Measurements from ENCODE around the gene CAMKMT.

The CAMKMT gene

DNA sequence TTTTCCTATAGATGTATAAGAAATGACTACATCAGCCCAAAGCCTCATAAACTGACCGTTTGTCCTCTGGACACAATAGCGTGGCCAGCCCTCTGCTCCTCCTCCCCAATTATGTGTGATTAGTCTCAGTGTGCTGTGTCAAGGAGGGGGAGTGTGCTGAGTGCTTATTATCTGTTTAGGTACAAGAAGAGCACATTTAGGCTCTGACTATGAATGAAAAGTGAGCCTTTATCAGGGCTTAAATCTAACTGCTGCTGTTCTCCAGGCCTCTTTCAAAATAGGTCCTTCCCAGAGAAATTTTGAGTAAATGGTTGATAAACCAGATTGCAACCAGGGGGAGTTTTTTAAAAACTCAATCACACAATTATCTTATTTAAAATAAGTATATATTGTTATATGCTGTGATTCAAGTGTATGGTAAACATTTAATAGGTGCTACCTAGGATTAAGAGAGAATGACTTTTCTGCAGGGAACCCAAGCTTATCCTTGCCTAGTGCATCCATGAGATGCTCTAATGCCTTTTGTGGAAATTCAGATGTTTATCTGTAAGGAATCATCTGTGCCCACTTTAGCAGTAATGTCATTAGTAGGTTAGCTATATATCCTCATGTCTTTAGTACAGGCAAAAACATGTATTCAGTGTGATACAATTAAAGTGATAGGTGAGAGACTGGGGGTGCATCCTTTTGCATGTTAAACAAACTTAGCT, 411.1 kb downstream of the CAMKMT start:
- DNase-seq (ENCODE audit: low spot score), result no peak

DNA sequence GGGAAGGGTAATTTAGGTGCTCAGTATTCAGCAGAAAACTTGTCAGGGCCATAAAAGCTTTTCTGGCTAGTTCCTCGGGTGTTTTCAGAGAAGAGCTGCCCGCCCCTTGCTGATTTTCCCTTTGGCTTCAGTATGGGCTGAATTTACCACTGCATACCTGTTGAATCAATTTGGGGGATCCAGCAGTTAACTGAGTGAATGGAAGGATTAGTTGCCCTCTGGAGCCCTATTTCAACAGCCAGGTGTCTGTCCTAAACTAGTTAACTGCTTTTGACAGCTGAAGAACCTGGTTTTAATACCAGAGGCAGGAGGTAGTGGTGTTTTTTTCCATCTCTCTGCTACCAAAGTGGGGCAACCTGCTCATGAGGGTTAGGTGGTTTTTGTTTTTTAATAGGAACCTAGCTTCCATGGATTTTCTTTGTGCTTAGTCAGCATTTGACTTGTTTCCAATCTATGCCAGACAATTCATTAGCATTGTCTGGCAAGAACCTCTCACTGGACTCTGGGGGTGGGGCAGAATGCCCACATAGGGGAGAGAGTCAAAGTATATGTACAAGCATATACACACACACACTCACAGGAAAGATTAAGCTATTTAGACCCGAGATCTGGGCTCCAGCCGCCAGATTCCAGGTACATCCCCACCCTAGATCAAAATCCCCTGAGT, 413.2 kb downstream of the CAMKMT start:
- no peak for DNase-seq (ENCODE audit: low spot score)

DNA sequence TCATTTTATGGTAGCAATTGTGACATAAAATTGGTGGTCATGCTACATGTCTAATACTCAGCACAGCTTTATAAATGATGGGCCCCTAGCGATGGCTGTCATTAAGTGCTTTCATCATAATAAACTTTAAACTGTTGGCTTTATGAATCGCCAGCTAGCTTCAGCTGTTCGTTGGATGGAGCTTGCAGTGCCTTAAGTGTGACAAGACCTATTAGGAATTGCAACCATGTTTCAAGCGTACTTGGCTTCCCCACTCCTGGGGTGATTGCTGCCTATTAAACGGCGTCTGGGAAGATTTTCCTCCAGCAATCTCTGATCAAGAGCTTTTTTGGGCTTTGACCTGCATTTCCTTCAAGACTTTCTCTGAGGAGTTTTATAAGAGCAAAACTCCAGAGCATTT, 415.3 kb downstream of the CAMKMT start:
- DNase-seq (ENCODE audit: low spot score), result no peak

DNA sequence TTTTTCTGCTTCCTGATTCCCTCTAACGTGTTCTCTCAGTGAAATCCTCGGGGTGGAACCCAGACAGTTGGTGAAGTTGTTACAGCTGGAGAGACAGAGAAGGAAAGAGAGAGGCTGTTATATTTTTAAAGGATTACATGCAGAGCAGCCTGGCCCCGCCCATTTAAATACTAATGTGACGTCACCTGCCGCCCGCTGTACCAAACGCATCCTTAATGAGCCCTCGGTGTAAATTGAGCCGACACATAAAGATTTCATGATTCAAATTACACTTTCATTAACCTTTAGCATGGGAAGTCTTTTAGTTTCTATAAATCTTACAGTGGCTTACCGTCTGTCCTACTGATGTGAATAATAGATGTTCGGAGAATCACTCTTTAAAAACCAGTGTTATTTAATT, 415.8 kb downstream of the CAMKMT start:
- DNase-seq (ENCODE audit: low spot score), result peak; percentile 86

DNA sequence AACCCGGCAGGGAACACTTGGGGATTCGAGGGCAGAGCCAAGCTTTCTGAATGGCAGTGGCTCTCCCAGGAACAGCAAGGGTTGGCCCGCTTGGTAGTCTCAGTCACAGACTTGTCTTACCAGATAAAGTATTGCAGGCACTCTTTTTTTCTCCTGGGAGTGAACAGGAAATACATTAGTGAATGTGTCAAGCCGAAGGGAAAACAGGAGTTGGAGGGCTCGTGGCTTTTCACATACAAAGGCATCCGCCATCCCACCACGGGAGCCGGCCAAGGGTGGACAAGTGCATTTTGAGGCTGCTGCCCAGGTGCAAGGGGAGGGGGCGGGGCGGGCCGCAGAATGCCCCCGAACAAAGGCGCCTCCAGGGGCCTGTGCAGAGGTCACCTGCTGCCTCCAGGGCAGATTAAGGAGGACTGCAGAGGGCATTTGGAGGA, 416.5 kb downstream of the CAMKMT start:
- DNase-seq (ENCODE audit: low spot score), result peak; percentile 45

DNA sequence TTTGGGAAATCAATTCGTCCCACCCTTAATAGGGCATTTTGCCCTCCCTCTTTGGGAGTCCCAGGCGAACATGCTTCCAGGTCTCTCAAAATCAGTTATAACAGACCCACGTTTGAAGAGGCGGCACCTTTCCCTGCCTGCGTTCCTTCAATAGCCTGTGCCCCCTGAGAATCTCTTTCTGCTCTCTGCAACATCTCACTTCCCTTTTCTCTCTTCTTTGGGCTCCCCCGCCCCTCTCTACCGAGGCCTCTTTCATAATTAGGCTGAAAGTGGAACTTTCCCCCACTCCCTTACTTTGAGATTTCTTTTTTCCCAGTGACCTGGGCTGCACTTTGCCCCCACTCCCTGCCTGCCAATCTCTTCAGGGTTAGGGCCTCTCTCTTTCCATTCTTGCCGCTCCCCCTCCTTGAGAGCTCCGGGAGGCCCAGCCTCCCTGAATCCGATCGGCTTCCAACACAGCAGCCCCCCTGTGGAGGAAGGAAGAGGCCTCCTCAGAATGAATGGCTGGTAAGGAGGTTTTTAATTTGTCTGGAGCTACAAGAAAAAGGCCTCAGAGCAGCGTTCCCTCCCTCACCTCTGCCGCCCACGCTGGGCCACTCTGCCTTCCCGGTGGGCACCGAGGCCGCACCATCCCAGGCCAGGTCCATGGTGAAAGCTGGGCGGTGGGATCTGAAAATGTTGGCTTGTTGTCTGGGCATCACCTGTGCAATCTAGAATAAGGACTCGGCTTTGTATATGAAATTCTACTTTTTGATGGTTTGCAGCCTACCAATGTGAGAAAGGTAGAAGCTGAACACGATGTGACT, 417.1 kb downstream of the CAMKMT start:
- DNase-seq (ENCODE audit: low spot score), result peak; percentile 88

DNA sequence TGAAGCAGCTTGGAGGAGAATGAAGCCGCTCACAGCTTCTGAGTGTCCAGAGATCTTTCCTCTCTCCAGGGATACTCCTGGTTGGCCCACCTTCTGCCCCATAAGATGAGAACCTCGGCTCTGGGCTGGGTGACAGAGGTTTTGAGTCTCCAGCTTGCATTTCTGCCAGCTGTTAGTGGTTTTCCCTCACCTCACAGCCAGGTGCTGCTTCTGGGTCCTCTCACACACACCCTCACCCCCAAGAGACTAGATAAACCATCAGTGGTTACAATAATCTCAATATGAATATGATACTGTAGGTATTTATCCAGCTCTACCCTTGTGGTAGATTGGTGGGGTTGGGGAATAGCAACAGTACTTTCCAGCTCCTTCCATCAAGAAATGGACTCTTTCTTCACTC, 418.0 kb downstream of the CAMKMT start:
- no peak for DNase-seq (ENCODE audit: low spot score)

DNA sequence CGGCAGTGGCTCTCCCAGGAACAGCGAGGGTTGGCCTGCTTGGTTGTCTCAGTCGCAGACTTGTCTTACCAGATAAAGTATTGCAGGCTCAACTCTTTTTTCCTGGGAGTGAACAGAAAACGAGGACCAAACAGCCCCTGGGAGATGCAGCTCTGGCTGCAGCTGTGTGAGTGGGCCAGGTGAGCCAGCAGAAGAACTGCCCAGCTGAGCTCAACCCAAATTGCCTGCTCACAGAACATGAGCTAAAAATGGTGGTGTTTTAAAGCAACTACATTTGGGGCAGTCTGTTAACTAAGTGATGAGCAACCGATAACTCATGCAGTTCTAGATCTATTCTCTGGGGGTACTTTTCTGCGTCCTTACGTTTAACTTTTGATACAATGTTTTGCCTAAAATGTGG, 418.7 kb downstream of the CAMKMT start:
- no peak for DNase-seq (ENCODE audit: low spot score)

DNA sequence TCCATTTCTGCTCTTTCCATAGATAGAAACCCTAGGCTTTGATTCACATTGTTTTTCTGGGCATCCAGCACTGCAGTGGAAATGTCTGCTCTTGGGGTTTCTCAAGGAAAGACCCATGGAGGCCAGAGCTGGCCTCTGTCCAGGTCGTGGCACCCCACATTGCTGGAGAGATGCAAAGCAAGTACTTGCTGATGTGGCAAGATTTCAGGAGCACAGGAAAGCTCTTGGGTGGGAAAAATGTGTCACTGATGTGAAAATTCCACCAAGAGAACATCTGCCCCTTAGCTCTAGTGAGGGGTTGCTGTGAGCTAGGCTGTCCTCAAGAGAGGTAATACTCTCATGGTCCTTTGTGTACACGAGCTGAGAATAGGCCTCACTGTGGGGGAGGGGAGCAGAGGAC, 423.7 kb downstream of the CAMKMT start:
- no peak for DNase-seq (ENCODE audit: low spot score)

DNA sequence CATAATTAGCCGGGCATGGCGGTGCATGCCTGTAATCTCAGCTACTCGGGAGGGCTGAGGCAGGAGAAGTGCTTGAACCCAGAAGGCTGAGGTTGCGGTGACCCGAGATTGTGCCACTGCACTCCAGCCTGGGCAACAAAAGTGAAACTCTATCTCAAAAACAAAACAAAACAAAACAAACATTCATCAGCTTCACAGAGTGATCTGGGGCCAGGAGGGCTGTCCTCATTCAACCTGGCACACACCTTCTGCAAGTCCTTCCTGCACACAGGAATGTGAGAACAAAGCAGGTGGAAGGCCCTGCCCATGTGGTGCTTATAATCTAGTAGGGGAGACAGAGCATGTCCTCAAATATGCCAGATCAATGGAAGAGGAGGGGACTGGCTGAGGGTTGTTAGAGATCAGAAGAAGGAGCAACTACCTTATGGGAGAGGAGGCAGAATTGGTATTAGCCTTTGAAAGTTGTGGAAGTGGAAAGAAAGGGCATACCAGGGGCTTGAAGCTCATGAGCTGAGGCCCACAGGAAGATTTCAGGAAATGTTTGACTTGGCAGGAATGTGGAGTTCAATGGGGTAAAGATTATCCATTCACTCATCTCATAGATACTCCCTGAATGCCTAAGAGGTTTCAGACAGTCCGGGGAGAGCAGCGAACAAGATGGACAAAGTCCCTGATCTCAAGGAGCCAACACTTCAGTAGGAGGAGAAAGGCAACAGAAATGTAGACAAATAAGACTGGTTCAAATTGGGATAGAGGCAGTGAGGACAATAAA, 424.5 kb downstream of the CAMKMT start:
- DNase-seq (ENCODE audit: low spot score), result no peak

DNA sequence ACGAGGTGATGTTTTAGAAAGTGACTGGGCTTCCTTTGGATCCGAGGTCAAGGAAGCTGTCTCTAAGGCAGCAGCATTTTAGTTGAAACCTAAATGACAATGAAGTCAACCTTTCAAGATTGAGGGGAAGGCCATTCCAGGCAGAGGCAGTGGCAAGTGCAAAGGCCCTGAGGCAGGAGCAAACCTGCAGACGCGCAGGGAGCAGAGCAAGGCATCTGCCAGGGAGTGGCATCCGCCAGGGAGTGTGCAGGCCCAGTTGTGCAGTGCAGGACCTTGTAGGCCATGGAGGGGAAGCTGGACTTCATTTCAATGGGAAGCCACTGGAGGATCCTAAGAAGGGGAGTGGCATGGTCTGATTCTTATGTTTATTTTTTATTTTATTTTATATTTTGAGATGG, 425.1 kb downstream of the CAMKMT start:
- no peak for DNase-seq (ENCODE audit: low spot score)

DNA sequence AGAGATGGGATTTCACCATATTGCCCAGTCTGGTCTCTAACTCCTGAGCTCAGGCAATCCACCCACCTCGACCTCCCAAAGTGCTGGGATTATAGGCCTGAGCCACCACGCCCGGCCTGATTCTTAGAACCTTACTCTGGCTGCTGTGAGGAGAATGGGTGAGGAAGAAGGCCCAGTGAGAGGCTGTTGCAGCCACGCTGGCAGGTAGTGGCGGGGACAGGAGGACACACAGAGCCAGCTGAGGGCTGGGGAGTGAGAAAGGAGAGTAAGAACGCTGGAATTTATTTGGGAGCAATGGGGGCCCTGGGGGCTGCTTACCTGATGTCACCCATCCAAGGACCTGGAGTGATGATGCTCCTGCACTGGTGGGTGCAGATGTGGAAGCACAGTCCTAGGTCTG, 425.9 kb downstream of the CAMKMT start:
- no peak for DNase-seq (ENCODE audit: low spot score)

DNA sequence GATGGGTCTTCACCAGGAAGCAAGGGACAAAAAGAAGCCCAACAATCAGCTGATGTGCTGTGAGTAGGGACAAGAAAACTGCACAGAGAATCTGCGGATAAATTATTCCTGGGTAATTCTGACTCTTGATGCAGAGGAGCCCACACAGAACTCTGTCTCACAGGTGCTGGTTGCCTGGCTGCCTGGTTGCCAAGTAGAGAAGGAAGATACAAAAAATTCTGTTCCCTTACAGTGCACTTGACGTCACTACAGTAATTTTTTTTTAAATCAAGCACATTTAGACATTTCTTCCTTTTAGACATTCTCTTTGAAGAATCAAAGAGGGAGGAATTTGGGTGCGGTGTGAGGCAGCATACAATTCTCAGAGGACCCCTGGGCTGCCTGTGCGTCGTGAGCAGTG, 427.7 kb downstream of the CAMKMT start:
- DNase-seq (ENCODE audit: low spot score), result no peak

DNA sequence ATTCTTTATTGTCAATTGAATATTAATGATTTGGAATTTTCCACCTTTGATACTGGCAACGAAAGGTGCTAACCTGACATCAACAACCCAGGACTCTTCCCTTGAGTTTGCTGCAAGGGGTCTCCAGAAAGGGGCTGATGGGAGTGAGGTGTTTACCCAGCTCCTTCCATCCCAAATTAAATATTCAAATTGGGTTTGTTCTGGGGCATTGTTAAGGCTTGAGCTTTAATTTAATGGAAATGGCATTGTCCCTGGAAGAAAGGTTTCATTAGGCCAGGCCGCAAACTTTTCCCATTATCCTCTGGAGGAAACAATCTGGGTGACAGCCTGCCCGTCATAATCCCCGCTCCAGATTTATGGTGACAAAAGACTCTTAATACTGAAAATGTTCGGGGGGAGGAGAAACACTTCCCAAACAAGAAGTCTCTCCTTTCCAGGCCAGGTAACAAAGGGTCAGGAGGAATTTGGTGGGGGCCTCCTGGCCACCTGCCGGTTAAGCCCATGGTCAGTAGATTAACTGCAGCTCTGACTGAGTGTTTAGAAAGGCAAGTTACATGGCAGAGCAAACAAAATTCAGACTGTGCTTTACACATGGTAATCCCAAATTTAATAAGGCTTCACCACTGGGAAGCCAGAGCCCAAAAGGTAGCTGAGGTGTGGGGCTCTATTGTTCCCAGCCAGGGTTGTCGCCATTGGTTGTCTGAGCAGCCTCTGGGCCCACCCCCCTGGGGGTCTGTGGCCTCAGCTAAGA, 428.4 kb downstream of the CAMKMT start:
- DNase-seq (ENCODE audit: low spot score), result no peak

DNA sequence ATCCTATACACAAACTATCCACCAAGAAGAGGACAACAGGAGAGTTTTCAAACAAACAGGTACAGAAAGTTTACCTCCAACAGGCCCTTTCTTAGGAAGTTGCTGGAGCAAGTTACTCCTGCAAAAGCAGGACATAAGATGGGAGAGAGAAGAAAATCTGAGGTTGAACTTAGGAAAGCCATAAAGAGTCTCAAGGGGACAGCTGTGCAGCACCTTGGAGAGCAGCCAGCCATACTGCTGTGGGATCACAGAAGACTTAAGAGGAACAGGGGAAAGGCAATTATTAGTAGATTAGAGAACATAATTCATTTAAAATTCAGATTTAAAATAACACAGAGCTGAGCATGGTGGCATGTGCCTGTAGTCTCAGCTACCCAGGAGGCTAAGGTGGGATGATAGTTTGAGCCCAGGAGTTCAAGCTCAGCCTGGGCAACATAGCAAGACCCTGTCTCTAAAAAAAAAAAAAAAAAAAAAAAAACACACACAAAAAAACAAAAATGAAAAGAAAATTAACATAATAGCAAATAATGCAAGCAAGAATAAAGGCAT, 431.6 kb downstream of the CAMKMT start:
- peak; percentile 37 for DNase-seq (ENCODE audit: low spot score)

DNA sequence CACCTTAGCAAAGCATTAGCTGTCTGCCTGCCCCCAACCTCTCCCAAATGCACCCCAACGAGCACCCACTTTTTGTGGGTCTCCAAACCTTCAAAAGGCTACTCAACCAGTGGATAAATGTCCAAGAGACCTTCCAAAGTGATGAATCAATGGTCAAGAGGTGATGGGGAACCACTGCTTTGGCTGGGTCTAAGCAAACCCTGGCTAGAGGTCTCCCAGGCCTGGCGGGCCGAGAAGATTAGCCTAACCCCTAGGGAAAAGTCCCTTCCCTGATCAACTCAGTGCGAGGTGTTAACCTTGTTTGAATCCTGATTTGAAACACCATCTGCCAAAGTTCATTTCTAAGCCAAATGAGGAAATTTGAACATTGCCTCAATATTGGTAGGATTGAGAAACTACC, 435.0 kb downstream of the CAMKMT start:
- no peak for DNase-seq (ENCODE audit: low spot score)

DNA sequence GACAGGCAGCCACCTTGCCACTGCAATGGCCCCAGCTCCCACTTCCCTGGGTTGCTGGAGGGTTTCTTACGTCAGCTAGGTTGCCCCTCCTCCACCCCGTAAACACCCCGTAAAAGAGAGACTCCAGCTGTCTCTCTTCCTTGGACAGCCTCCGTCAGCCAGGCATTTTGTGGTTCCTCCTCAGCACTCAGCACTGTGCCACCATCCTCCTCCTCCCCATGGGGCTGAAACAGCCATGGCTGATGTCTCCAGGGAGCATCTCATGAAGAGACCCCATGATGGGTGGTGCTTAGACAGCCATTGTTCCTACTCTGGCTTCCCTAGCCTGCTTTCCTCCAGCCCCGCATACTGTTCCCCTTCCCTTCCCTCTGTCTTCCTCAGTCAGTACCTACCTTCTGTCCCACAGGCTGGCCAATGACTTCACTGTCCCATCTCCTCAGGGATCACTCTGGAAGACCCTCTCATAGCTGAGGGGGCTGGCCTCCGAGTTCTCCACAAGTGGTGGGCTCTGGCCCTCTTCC, 436.5 kb downstream of the CAMKMT start:
- DNase-seq (ENCODE audit: low spot score), result no peak

DNA sequence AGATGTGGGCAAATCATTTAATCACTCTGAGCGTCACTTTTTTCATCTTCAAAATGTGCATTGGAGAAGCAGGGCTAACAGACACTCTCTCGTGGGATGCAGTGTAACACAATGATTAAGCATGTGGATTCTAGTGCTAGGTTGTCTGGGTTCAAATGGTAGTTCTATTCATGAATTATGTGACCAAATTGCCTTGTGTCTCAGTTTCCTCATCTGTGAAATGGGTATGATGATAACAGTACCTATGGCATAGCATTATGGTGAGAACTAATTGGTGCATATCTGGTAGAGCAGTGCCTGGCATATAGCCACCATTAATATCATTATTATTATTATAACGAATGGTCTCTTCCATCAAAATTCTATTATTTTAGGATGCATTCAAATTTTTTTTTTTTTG, 437.4 kb downstream of the CAMKMT start:
- no peak for DNase-seq (ENCODE audit: low spot score)

DNA sequence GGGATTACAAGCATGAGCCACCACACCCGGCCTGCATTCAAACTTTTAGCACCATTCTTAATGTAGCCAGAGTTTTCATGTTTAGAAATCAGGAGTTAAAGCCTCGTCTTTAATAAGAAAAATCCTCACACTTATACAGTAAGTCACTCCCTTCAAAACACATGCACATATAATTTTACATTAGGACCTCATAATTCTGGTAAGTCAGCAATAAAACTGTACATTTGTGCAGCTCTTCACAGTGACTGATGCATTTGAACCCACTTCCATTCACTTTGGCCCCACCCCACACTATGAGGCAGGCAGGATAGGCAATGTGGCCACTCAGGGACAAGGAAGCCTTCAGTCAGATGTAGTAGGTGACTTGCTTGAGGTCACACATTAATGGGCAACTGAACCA, 438.0 kb downstream of the CAMKMT start:
- no peak for DNase-seq (ENCODE audit: low spot score)

DNA sequence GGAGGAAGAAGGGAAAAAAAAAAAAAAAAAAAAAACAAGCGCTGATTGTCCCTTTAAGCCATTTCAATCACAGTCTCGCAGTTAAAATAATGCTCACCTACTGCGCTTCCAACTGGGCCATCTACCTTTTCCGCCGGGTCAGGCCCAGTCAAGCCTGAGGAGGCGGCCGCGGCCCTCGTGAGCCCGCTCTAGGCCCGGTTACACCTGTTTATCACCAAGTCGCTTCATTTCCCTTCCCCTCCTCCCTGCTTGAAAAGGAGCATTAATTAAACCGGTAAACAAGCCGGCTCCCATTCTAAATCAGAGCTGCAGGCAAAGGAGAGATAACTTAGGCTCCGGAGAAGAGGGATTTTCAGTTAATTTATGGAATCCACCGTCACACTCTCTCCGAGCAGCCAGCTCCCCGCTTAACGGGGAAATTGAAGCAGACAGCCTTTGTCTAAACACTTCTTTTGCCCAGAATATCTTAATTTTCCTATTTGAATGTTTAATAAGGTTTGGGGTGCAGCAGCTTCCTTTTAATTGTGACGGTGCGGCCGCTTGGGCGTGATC, 439.6 kb downstream of the CAMKMT start:
- DNase-seq (ENCODE audit: low spot score), result no peak

Data from NAMALWA (cell line).